Activated CD4-positive, alpha-beta T cell treated with anti-CD3 and anti-CD28 coated beads, Interleukin-2, amount 50 U/mL, for 4 hours (primary cell): ENCODE results near the gene ADAMTS16.

Source experiments
- DNase-seq, 2 experiments: peaks; one replicate each; pipeline ENCODE4 v3.0.0-alpha.2; 2020

ADAMTS16 gene

GRCh38 chr5:5183933-5184332, 43.8 kb downstream of the ADAMTS16 start:
- DNase-seq: no peak

DNA sequence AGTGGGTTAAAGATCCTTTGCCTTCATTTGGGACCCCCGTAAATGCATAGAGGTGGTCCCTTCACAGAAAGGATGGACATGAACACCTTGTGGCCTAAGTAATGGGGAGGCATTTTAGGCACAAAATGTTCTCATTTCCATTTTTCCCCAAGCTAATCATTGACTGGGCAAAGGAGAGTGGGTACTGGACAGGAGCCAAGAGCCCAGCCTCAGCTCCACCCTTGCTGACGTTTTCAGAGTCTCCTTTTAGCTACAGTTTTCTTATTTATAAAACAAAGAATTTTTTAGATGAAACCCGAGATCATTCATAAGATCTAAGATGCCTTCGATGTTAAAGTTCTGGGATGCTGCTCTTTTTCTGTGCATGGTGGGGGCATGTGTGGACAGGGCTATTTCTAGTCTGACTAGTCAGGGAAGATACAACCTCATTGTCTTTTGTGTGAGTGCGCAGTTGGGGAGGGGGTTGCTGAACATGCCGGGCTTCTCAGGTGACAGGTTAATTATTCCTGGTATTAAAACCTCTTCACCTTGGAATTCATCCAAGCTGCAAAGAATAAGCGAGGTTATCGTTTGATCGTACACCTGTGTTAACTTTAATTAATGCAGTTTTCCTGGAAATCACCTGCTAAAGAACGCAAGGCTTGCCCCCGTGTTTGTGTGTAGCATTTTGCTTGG, 48.4 kb downstream of the ADAMTS16 start:
- DNase-seq: no peak

DNA sequence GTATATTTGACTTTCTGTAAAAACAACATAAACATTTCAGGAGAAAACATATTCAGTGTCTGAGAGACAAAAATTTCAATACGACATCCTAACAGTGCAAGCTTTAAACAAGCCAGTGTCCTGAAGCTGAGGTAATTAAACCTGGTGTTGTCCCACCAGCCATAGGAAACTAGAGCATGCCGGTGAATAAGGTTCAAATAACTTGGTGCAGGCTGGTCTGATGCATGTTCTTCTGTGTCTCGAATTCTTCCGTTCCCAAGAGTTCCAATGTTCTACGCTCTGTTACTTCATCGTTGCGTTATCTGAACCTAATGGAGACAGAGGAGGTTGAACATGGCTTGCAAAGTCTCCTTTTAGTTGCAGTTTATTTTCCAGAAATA, 48.9 kb downstream of the ADAMTS16 start:
- DNase-seq: no peak

GRCh38 chr5:5191906-5192305, 51.8 kb downstream of the ADAMTS16 start:
- no peak for DNase-seq

DNA sequence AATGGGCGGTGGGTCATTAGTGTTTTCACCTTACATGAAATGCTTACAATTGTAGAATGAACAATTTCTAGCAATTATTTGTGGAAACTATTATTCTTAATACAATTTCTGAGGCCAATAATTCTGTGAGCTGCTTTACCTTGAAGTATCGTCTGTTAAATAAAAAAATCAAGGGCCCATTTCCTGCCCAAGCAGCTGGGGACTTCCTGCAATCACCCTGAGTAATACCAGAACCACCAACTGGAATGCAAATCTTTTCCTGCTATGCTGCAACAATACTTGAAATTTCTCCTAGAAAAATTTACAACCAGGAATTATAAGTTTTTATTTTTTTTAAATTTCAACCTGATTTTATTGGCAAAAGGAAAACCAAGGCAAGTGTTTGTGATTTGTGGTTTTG, 52.6 kb downstream of the ADAMTS16 start:
- DNase-seq: no peak

DNA sequence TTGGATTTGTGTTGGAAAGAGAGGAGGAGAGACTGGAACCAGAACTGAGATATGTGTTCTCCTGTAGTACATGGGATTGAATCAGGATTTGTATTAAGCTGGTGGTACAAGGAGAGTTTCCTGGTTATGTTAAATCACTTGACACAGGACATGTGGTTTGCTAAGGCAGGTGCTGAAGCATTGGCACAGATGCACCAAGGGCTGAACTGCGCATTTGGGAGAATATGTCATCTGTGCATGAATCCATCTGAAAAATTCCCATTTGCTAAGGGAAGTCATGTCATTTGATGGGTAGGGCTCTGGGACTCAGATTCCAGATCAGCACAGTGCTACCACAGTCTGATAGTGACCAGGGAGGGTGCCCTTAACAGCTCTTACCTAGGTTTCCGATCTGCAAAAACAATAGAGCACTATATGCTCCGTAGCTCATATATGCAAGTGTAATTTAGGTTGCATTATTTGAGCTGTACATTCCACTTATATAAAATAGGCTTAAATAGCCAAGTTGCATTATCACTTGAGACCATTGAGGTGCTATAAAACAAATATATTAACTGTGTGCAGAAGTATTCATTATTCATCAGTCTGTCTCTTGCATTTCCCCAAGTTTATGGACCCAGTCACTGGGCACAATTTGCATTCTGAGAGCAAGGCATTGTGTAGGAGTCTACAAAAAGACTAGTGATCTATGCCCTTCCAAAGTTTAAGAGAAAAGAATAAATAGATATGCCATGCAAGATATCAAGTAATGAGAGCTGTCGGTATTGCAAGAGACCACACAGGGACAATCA, 55.2 kb downstream of the ADAMTS16 start:
- no peak for DNase-seq

DNA sequence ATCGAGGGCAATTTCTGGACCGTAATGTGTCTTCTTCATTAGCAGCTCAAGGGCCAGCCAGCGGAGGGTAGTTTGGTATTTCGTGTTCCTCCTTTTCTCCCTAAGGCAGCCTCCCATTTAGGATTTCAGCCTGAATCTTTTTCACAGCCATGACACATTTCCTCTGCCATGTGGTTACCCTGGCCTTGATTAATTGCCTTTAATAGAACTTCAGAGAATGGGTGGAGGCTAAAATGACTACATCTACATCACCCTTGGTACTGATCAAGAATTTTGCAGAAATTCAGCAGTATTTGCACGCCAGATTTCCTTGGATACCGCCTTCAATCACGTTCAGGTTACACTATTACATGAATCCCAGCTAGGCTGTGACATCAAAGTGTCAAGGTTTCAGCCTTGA, 58.0 kb downstream of the ADAMTS16 start:
- DNase-seq: no peak

GRCh38 chr5:5198815-5199214, 58.7 kb downstream of the ADAMTS16 start:
- DNase-seq: no peak

DNA sequence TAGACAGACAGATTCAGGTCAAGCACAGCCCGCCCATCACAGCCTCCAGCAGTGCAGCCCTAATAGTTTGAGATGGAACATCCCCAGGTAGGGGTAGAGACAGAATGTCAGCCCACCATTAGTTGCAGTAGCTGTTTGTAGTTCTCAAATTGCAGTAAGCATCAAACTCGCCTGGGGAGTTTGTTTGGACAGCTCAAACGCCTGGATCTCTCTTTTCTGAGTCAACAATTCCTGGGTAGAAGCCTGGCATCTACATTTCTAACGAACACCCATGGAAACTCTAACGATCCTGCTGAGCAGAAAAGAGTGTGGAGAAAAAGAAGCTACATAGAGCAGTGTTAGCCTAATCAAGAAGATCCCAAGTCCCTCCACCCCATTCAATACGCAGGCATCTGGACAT, 59.4 kb downstream of the ADAMTS16 start:
- DNase-seq: no peak

GRCh38 chr5:5200133-5200532, 60.0 kb downstream of the ADAMTS16 start:
- DNase-seq: no peak

GRCh38 chr5:5202321-5202720, 62.2 kb downstream of the ADAMTS16 start:
- DNase-seq: no peak

DNA sequence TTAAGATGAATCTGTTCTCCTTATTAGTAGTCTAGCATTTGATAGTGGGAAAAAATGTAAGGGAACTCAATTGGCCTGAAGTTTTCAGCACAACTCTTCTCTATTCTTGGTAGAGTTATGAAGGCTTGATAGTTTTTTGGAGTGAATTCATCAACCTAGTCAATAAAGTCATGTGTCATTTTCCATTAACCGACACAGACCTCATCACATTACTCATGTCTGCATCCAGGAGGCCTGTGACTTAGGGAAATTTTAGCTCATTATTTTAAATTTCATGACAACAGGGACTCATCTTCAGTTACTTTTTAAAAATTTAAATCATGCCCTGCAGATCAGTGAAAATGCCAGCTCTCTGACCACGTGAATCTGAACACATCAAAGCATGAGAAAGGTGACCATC, 63.3 kb downstream of the ADAMTS16 start:
- no peak for DNase-seq

- DNase-seq: no peak
These were observed 67.7 kb downstream of the ADAMTS16 start for GRCh38 chr5:5207828-5208227.

DNA sequence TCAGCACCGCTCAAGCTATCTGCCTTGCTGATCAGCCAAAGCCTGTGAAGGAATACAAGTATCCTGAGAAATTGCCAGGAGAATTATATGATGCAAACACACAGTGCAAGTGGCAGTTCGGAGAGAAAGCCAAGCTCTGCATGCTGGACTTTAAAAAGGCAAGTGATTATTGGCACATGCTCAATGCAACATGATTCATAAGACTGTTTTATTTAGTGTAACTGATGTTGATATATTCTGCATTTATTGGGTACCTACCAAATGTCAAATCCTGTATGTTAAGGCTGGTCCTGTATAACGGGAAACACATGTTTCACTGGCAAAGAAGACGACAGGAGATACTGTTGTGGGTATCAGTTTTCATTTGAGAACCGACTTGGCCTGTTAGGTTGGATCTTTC, 69.0 kb downstream of the ADAMTS16 start:
- DNase-seq: no peak

GRCh38 chr5:5209510-5210286, 69.6 kb downstream of the ADAMTS16 start:
- DNase-seq: no peak

DNA sequence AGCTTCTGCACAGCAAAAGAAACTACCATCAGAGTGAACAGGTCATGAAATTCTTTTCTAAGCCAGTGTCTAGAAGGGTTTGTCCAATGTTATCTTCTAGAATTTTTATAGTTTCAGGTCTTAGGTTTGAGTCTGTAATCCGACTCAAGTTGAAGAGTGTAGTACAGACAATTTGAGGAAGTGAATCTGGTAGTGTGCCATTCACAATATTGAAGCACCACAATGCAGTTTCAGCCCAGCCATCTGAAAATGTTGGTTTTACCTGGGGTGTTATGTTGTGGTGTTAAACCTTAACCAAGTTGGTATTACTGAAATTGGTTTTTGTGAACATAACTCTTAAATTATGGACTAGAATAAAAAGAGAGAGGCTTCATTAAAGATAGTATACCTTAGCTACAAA, 77.2 kb downstream of the ADAMTS16 start:
- no peak for DNase-seq

DNA sequence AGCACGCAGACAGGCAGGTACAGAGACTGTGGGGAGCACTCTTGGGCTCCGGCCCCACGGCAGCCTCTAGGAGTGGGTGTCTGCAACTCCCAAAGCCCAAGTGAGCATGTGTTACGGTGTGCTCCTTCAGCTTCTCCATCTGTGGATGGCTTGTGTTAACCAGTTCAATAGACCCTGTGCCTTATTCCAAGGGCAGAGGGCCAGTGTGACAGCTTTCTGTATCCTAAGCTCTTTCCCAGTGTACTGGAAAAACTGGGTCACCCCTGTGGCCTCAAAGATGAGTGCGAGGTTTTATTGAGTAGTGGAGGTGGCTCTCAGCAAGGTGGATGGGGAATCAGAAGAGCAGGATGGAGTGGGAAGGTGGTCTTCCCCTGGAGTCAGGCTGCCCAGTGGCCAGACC, 78.3 kb downstream of the ADAMTS16 start:
- DNase-seq: no peak

- DNase-seq: no peak
These were observed 79.4 kb downstream of the ADAMTS16 start for GRCh38 chr5:5219541-5219940.

DNA sequence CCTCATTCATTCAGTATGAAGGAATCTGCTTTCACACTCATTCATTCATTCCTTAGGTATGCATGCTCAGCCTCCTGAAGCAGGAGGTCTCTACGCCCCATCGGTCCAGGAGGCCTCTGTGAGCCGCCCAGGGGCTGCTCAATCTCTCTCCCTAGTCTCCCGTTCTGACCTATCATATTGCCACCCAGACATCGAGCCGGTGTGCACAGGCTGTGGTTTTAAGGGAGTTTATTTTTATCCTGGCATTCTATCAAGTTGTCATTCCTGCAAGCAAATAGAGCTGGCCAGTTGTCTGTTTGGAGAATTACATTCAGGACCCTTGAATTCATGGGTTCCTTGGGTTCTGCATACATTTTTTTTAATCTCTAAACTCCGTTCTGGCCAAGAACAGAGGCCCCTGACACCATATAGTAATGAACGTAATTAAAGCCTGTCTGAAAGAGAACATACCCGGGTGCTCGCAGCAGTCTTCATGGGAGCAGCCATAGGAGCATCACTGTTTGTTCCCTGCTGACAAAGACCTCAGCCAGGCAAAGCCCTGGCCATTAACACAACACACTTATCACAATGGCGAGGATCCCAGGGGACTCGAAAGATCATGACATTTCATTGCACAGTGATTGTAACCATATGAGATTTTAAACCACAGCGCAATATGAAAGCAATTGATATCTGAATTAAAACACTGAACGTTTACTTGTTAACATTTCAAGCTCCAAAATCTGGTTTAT, 80.9 kb downstream of the ADAMTS16 start:
- DNase-seq: no peak

DNA sequence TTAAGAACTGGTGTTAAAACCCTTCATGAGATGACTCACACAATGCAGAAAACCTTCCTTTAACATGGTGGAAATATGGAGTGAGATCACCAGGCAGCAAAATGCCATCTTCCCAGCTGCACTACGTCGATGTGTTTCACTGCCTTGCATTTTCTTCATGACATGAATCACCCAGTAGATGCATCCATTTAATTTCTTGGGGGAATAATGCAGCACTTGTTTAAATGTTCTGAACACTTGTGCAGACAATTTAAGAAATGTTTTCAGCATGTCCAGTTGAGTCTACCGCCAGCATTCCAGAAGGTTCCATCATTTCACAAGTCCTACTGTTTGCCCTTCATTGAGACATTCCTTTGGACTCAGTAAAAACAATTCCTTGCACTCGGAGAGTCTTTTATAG, 81.6 kb downstream of the ADAMTS16 start:
- no peak for DNase-seq

DNA sequence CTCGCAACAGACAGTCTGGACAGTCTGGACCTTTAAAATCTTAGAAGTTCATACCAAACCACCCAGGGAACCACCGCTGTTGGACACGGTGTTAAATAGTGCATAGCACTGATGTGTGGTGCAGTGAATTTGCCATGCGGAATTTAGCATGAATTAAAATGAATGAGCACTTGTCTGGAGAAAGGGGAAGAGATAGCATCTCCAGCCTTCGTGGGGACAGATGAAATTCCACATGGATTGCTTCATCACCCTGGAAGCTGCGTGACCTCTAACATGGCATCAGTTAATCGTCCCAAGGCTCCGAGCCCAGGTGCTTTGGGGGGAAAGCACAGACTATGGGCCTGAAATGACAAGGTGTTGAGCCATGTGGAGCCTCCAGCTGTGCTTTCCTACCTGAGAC, 91.4 kb downstream of the ADAMTS16 start:
- no peak for DNase-seq

DNA sequence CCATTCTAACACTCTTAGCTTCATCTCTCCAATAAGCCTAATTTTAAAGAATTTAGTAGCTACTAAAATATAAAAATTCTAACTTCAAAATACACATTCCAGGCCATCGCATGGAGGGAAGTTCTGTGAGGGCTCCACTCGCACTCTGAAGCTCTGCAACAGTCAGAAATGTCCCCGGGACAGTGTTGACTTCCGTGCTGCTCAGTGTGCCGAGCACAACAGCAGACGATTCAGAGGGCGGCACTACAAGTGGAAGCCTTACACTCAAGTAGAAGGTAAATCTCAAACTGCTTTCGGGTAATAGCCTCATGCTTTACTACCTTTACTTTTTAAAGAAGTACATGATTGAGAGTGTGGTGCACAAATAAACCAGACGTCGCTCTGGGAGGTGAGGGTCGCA, 94.8 kb downstream of the ADAMTS16 start:
- no peak for DNase-seq

- no peak for DNase-seq
These were observed 95.6 kb downstream of the ADAMTS16 start for GRCh38 chr5:5235685-5236084.
